GM19452 (cell line): ENCODE measurements around the gene FAM168B.
"Not testable (repeated sequence)": the region's sequence is repeated elsewhere in the genome, so short reads cannot be mapped to it uniquely, and the experiment has no call there.

ENCODE experiments used
- ATAC-seq: cut with Tn5 transposase; IDR thresholded peaks from one replicate; pipeline ENCODE4 v1.9.1; 2021; ENCODE audit not compliant: unreplicated experiment

FAM168B gene

DNA sequence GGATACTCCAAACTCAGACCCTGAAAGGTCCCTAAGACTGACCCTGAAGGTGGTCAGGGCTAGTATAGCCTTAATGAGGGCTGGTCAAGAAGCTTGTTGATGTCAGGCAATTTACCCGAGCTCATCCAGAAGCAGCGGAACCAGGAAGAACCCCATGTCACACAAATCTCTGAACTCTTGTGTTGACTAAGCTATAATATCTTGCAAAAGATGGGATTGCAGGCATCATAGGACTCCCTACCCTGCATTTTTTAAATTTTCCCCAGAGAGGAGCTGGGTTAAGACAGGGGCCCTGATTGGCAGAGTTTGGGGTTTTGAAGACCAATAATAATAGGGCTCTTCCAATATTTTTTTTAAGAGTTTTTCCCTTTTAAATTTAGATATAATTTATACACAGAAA lies 9.9 kb upstream of the FAM168B start:
- no peak for ATAC-seq

DNA sequence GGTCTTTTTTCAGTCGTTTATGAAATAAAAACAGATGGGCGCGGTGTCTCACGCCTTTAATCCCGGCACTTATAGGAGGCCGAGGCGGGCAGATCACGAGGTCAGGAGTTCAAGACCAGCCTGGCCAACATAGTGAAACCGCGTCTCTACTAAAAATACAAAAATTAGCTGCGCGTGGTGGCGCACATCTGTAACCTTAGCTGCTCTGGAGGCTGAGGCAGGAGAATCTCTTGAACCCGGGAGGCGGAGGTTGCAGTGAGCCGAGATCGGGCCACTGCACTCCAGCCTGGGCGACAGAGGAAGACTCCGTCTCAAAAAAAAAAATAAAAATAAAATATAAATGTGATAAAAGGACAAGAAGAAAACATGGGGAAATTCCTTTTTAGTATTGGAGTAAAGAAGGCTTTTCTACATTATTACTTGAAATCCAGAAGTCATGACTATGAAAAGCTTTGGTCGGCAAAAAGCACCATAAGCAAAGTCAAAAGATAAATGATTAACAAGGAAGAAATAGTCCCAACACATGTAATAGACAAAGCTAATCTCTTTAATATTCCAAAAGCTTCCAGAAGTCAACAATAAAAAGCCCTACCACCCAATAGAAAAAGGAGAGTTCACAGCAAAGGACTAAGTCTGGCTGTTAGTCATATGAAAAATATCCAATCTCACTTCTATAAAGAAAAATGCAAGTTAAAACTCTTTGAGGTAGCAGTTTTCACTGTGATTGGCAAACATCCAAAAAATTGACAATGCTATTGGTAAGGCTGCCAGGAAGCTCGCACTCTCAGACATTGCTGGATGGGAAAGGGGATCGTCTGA lies 1.4 kb upstream of the FAM168B start:
- ATAC-seq, result no peak

DNA sequence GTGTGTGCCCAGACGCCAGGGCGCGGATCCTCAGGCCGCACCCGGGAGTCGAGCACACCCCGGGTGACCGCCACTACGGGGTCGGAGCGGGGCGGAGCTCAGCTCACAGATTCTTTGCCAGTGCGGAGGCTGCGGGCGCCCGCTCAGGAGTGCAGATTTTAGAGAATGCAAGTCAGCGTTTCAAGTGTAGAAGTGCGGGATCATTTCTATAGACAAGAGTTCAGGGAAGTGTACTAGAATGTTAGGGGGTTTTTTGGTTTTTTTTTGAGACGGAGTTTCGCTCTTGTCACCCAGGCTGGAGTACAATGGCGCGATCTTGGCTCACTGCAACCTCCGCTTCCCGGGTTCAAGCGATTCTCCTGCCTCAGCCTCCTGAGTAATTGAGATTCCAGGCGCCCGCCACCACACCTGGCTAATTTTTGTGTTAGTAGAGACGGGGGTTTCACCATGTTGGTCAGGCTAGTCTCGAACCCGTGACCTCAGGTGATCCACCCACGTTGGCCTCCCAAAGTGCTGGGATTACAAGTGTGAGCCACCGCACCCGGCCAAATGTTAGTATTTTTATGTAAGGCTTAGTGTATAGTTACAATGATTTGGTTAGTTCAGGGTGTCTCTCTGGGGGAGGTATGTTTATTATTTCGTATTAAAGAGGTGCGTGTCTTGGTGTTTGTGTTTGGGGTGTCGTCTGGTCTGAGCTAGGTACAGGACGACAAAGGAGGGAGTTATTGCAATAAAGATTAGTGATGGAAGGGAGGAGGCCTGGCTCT lies 619 bp upstream of the FAM168B start:
- ATAC-seq, result peak; percentile 71

DNA sequence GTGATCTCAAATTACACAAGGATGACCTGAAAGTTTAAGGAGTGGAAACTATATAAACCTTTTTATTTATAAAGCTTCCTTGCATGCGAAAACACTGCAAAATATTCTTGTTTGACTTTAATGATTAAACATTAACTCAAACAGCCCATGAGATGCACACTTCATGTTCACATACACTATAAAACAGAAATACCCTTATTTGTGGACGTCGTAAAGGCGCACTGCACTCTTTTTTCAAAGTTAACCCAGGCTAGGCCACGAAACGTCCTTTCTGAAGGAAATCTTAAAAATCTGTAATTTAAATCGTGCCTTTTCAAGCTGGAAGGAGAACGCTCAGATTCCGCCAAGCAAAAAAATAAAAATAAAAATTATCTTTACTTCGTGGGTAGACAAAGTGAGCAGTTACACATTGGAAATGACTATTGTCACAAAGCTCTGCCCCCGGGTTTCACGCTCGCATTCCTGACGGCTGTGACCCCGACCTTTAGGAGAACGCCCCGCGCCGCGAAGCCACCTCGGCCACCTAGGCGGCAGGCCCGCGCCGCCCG lies 728 bp downstream of the FAM168B start:
- no peak for ATAC-seq

DNA sequence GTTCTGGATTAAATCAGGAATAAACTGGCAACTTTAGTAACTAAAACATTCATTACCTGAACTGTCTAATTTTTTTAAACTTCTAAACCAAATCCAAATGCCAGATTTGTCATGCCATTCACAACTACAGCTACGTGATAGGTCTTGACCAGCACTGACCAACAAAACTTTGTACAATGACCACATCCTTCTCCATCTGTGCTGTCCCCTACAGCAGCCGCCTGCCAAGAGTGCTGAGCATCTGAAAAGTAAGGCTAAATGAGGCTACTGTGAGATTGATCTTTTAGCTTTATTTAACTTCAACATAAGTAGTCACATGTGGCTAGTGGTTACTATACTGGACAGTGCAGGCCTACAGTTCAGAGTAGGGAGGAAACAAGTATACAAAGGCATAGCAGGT lies 7.6 kb downstream of the FAM168B start:
- no peak for ATAC-seq

DNA sequence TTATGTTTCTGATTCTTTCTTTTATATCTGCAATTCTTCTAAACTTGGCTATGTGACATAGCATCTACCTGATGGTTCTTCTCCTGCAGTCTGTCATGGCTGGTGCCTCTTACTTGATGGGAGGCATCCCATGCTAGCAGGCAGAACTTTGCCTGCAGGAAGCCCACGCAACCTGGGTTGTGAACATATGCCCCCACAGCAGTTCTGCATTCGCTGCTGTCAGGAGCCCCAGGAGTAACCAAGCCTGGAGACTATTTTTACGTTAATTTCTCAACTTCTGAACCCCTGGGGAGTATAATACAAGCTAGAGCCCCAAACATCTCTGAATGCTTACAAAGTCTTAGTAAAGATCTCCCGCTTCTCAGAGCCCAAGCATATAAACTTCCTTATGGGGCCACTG lies 12.1 kb downstream of the FAM168B start:
- no peak for ATAC-seq

DNA sequence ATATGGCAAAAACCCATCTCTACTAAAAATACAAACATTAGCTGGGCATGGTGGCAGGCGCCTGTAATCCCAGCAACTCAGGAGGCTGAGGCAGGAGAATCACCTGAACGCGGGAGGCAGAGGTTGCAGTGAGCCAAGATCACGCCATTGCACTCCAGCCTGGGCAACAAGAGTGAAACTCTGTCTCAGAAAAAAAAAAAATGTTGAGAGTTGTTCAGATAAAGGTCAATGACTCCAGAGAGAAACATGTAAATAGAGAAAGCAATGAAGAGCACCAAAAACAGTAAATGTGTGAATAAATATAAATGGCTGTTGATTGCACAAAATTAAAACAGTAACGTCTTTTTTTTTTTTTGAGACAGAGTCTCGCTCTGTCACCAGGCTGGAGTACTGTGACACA lies 13.3 kb downstream of the FAM168B start:
- not testable (repeated sequence) for ATAC-seq

DNA sequence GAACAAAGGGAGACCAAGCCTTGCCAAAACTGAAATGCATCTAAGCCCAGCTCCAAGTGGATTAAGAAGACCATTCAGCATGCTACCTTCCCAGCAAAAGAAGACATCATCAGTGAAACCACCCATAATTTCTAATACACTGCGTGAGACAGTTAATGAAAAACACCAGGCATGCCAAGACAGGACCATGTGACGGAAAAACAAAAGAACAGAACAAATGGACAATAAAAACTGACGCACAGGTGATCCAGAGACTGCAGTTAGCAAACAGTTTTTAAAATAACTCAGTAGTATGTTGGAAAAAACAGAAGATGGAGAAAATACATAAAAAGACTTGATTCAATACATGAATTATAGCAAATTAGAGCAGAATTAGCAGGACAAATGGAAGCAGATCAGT lies 15.3 kb downstream of the FAM168B start:
- no peak for ATAC-seq

DNA sequence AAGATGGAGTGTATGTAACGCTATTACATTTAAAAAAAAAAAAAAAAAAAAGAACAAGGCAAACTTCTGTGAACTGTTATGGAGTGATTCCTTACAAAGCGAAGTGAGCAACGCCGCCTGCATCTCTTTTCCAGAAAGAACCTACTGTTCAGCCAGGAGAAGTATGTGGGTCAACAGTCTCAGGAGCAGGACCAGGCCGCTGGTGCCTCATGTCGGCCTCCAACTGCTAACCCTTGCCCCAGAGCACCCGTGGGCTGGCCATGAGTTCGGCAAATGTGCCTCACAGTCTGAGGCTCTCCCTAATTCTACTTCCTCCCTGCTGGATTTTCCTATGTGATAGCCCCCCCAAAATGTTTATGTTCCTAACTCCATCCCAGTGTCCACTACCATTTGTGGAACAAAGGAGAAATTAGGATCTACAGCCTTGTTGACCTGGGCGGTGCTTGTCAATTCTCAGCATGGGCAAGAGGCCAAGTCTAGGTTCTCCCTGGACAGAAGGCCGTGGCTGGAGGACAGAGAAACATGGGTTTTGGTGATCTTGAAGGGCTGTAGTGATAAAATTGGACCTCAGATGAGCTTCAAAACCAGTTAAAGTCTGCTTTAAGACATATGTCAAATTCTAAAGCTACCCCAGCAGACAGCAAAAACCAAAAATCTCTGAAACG lies 15.9 kb downstream of the FAM168B start:
- ATAC-seq, result no peak

DNA sequence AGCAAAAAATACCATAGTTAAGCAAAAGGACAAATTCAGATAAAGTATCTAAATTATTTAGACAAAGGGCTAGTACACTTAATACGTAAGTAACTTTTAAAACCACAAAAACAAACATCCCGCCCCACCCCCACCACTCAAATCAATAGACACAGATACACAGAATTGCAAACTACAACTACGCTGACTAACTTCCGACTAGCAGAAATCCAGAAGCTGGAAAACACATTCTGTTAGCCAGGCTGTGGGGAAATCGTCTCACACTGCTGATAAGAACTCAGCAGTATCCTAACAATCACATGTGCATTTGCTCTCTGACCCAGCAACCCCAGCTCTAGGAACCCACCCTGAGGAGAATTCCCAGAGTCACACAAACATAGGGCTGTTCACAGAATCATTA lies 16.6 kb downstream of the FAM168B start:
- no peak for ATAC-seq

DNA sequence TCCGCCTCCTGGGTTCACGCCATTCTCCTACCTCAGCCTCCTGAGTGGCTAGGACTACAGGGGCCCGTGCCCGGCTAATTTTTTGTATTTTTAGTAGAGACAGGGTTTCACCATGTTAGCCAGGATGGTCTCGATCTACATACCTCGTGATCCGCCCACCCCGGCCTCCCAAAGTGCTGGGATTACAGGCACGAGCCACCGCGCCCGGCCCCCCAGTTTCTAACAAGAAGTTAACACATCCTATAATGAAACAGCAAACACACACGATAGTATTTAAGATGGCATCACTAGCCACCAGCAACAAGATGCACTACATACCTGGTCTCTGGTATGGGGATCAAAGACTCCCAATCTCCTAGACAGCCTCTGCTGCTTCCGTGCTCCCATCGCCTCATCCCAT lies 17.7 kb downstream of the FAM168B start:
- ATAC-seq, result not testable (repeated sequence)

DNA sequence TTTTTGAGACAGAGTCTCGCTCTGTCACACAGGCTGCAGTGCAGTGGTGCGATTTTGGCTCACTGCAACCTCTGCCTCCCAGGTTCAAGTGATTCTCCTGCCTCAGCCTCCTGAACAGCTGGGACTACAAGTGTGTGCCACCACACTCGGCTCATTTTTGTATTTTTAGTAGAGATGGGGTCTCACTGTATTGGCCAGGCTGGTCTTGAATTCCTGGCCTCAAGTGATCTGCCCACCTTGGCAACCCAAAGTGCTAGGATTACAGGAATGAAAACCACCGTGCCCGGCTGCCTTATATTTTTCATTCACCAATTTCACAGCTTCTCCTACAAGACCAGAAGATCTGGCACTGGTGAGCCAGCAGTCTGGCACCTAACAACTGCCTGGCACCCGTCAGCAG lies 25.1 kb downstream of the FAM168B start:
- not testable (repeated sequence) for ATAC-seq

DNA sequence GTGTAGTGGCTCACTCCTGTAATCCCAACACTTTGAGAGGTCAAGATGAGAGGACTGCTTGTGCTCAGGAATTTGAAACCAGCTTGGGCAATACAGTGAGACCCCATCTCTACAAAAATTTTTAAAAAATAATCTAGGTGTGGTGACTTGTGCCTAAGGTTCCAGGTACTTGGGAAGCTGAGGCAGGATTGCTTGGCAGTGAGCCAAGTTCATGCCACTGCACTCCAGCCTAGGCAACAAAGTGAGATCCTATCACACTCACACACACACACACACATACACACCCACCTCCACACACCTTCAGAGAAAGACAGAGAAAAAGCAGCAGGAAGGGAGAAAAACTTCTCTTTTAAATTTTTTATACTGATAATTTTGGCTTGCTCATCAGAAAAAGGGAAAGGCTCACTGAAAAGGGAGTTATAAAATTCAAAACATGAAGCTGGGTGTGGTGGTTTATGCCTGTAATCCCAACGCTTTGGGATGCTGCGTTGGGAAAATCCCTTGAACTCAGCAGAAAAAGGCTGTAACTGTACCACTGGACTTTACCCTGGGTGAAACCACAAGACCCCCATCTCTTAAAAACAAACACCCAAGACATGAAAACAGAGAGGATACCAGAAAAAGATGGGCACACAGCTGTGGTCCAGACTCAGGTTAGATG lies 25.7 kb downstream of the FAM168B start:
- no peak for ATAC-seq

DNA sequence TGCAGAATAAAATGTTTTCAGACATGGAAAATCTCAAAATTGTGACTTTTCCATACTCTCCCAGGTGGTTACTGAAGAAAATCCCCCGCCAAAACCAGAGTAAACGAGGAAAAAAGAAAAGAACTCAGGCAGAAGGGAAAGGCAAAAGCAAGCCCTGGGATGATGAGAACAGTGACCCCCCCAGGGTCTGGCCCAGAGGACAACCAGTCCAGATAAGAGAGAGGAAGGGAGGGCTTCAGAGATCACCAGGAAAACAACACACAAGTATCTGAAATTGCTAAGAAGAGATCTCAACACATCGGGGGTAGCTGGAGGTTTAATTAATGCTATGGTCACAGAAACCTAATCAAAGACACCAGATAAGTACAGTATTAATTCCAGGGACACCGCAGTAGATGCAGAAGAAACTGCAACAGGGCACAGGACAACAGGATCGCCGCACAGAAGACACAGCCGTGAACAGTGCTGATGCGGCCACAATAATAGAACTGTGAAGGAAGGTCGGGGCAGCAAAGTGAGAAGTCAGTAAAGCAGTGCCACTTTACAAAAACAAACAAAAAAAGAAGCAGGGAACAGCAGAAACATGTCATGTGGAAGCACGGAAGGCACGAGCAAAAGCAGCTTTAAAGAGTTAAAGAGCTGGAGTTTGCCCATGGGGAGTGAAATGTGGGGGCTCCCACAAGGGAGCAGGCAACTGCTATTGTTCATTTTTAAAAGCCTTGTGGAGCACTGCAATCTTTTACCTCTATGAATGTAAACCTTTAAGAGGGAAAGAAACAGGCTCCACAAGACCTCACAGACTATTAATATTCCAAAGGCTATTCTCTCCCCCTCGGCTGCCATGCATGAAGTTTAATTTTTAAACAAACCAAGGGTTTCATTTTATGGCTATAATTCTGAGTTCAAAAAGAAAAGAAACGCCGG lies 28.4 kb downstream of the FAM168B start:
- ATAC-seq, result no peak

DNA sequence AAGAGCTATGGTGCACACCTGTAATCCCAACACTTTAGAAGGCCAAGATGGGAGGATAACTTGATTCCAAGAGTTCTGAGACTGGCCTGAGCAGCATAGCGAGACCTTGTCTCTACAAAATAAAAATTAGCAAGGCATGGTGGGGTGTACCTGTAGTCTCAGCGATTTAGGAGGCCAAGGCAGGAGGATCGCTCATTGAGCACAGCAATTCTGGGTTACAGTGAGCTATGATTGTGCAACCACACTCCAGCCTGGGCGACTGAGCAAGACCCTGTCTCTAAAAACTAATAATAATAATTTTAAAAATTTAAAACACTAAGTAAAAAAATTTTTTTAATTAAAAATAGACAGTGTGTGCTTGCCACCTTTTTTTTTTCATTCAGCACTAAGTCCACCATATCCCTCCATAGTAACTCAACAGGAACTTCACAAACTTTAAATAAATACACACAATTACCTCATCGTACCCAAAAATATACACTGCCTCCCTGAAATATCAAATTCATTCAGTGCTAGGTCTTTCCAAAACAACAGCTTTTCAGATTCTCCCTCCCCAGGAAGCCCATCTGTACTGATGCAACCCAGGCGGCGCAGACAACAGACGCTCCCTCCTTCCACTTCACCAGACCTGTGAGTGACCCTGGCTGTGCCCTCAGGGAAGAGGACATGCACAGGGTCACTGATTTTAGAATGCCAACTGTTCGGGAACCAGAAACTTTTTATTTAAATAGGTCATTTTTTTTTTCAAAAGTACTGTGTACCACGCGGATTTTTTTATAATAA lies 29.6 kb downstream of the FAM168B start:
- no peak for ATAC-seq

DNA sequence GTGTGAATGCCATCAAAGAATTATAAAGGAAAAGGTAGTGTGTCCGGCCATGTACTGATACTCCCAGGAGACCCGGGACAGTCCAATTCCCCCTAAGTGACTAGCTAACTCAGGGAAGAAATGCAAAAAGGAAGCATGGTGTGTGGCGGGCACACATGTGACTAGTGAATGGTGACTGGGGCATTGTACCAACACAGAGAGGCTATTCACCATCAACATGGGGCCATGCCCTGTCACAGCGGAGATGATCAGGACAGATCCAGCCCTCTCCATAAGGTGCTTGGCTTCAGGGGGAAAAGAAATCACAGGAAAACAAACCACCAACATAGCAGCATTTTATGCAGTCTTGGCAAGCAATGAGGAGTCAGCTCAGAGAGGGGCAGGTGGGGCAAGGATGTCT lies 34.3 kb downstream of the FAM168B start:
- no peak for ATAC-seq

DNA sequence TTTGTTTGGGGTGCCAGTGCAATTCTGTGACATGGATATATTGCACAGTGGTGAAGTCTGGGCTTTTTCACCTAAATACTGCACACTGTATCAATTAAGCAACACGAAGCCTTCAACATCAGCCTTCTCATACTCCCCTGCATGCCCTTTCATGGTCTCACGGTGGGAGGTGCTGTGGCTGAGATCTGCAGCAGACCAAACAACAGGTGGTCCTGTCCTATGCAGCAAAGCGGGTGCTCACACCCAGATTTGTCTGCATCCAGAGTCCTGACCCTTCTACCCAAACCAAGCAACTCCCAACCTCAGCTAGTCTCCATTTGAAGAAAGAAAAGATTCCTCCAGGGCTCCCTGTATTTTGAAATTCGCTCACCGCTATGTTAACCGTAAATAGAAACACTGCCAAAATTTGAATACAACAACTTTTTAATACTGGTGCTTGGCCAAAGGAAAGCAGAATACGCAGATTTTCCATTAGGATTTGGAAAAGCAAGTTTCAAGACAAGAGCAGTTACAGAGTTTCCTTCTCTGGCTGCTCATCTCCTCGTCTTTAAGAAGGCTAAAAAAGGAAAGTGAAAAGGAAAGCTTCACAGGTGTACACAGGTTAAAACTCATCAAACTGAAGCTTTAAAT lies 34.9 kb downstream of the FAM168B start:
- ATAC-seq, result no peak

DNA sequence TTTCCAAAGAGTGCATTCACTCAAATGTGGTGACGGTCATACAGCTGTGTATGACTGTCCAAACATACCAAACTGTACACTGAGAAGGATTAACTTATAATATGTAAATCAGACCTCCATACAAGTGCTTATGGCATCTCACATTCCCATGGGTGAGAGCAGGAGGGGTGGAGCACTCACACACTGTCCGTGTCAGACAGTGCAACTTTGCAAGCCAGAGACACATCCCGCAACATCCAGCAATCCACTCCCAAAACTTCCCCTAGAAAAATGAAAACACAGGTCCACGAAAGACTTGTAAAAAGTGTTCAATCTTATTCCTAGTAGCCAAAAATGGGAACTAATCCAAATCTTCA lies 36.4 kb downstream of the FAM168B start:
- no peak for ATAC-seq
